HL-60/S4 (cell line): ENCODE results near the gene SESN2.

Experiments used
- in situ Hi-C: fragments of 300-500 bp; cut with MboI; formaldehyde crosslinking; loops from 2 replicates; pipeline ENCODE4 v1.14.3; 2022; ENCODE audit warnings: low sequenced_read_pairs

SESN2 gene

GRCh38 chr1:28281608-28282425, 22.5 kb downstream of the SESN2 start:
- in situ Hi-C loops, result no loop called here

- in situ Hi-C loops, result no loop called here
Observed at GRCh38 chr1:28282426-28283407, 23.4 kb downstream of the SESN2 start.

GRCh38 chr1:28286111-28286510, 26.8 kb downstream of the SESN2 start:
- in situ Hi-C loops, result no loop called here

GRCh38 chr1:28288487-28288886, 29.2 kb downstream of the SESN2 start:
- in situ Hi-C loops, result no loop called here

GRCh38 chr1:28290851-28291250, 31.5 kb downstream of the SESN2 start:
- in situ Hi-C loops, result no loop called here

GRCh38 chr1:28291711-28292110, 32.4 kb downstream of the SESN2 start:
- in situ Hi-C loops, result no loop called here

GRCh38 chr1:28295936-28296335, 36.6 kb downstream of the SESN2 start:
- in situ Hi-C loops, result no loop called here

GRCh38 chr1:28296401-28297261, 37.3 kb downstream of the SESN2 start:
- in situ Hi-C loops, result no loop called here

- in situ Hi-C loops, result no loop called here
Observed at GRCh38 chr1:28297826-28298225, 38.5 kb downstream of the SESN2 start.

GRCh38 chr1:28298438-28298837, 39.1 kb downstream of the SESN2 start:
- in situ Hi-C loops, result no loop called here

GRCh38 chr1:28301368-28302174, 42.3 kb downstream of the SESN2 start:
- in situ Hi-C loops, result no loop called here

GRCh38 chr1:28302247-28302646, 42.9 kb downstream of the SESN2 start:
- in situ Hi-C loops, result no loop called here

GRCh38 chr1:28306301-28306949, 47.1 kb downstream of the SESN2 start:
- in situ Hi-C loops, result no loop called here

GRCh38 chr1:28308750-28309149, 49.4 kb downstream of the SESN2 start:
- in situ Hi-C loops, result no loop called here

GRCh38 chr1:28309702-28310101, 50.4 kb downstream of the SESN2 start:
- in situ Hi-C loops, result no loop called here

GRCh38 chr1:28313702-28314546, 54.6 kb downstream of the SESN2 start:
- in situ Hi-C loops, result no loop called here

GRCh38 chr1:28314547-28314941, 55.2 kb downstream of the SESN2 start:
- in situ Hi-C loops, result no loop called here

GRCh38 chr1:28317014-28317413, 57.7 kb downstream of the SESN2 start:
- in situ Hi-C loops, result no loop called here

- in situ Hi-C loops, result no loop called here
Observed at GRCh38 chr1:28322194-28322593, 62.9 kb downstream of the SESN2 start.
